Activated T-helper 1 cell treated with anti-CD3 and anti-CD28 coated beads, Interleukin-2, amount 50 U/mL, for 16 hours (primary cell): ENCODE measurements around the gene PPP1R12B.
"Not testable (repeated sequence)": the region's sequence is repeated elsewhere in the genome, so short reads cannot be mapped to it uniquely, and the experiment has no call there.

Experiments
- DNase-seq, 2 donors: peaks; one replicate each; pipeline ENCODE4 v3.0.0-alpha.2; 2020; ENCODE audit warnings: low read depth in 1 of 2, low spot score in 1 of 2

PPP1R12B gene

DNA sequence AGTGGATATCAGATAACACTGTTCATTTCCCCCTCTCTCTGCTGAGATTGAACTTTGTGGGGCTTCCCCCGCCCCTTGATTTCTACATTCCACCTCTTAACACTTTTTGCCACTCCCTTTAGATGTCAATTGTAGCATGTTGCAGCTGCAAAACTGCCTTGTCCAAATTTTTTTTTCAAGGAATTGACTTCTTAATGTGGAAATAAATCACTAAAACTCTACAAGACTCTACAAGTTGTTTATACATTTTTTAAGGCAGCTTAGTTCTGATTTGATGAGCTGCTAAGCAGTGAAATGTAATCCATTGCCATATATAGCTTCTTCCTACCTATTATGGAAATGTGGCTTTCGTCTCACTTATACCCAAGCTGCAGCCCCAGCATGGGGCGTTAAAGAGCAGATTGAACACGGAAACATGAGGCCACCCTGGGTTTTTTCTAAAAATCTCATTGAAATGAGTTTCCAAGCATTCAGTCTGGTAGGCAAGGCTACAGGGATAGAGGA, 229.6 kb downstream of the PPP1R12B start:
- DNase-seq: no peak

GRCh38 chr1:202578565-202578964, 230.1 kb downstream of the PPP1R12B start:
- DNase-seq: no peak

DNA sequence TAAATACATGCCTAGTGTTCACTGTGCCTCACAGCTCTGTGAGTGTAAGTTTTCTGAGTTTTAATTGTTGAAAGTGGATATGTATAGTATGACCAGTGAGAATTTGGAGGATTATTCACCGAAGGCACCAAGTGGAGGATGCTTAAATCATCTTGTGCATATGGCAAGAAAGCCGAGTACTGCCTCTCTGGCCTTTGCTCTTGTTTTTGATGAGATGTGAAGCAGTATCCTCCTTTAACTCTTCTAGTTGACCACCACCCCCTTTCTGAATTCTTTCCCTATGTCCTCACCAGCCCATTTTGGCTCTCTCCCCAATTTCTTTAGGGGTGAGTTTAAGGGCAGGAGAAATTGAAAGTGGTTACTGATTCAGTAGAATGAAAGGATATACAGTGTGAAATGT, 231.3 kb downstream of the PPP1R12B start:
- DNase-seq: no peak

DNA sequence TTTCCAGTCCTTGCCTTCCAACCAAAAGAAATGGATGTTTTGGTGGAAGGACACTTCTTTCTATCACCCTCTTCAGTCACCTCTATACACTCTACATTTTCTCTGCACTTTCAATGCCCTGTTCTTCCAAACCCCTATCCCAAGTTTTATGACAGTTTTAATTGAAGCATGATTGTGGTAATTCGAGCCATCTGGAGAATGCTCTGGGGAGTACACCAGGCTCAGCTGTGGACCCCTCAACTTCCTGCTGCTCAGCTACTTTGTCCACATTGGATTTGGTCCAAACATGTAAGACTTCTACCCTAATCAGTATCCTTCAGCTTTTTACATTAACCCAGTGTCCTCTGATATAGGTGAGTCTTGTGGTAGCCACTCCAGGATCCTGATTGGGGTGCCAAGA, 232.1 kb downstream of the PPP1R12B start:
- no peak for DNase-seq

- not testable (repeated sequence) for DNase-seq
Measured at GRCh38 chr1:202582350-202582749, 233.9 kb downstream of the PPP1R12B start.

- DNase-seq: no peak
Measured at GRCh38 chr1:202584707-202585589, 236.4 kb downstream of the PPP1R12B start.

- no peak for DNase-seq
Measured at GRCh38 chr1:202585590-202585933, 237.1 kb downstream of the PPP1R12B start.

DNA sequence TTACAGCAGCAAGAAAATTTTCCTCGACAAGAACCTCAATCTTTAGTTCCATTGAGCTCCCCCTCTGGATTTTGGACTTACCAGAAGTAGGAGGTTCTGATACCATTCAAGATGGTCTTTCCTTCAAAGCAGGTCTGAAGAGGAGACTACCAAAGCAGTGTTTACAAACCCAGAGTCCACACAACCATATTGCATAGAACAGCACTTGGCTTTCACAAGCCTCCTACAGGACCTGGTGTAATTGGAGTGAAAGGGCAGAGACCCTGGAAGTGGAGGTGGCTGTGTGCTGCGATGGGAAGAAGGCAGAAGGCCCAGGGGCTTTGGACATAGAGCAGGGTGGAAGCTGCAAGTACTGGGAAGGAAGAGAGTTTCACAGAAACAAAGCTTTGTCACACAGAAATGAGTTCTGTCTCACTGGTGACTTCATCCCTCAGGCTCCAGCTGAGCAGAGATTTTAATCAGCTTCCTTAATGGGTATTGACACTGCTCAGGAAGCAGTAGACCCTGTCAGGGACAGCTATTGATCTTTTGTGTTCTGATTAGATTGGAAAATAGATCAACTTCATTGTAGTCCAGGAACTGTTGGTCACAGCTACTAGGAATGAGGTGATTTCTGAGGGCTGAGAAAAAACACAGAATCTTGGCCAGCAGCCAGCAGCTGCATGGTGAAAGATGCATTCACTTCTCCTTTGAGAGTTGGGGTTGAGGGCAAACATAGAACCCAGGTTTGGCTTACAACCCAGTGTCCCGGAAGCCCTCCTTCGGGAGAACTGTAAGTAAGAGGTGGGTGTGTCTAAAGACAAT, 237.7 kb downstream of the PPP1R12B start:
- DNase-seq: no peak

DNA sequence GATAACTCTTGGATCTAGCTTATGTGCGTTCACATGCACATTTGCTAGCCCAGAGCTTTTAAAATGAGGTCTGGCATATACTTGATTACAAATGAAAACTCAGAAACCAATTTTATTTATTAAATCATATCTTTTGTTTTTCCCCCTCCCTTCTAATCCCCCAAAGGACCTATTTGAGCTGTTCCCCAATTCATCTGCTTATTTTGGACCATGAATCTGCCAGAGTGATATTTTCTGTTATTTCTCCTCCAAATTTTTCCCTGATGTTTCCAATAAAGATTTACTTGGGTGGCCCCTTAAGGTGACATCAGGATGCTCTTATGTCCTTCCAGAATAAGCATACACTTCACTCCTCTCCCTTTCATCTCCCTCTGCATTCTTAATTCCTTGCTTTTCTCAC, 238.4 kb downstream of the PPP1R12B start:
- DNase-seq: no peak

- no peak for DNase-seq
Measured at GRCh38 chr1:202587859-202588485, 239.5 kb downstream of the PPP1R12B start.

- no peak for DNase-seq
Measured at GRCh38 chr1:202588503-202589189, 240.1 kb downstream of the PPP1R12B start.

- DNase-seq: no peak
Measured at GRCh38 chr1:202589190-202589930, 240.9 kb downstream of the PPP1R12B start.

- DNase-seq: no peak
Measured at GRCh38 chr1:202590126-202590525, 241.6 kb downstream of the PPP1R12B start.

DNA sequence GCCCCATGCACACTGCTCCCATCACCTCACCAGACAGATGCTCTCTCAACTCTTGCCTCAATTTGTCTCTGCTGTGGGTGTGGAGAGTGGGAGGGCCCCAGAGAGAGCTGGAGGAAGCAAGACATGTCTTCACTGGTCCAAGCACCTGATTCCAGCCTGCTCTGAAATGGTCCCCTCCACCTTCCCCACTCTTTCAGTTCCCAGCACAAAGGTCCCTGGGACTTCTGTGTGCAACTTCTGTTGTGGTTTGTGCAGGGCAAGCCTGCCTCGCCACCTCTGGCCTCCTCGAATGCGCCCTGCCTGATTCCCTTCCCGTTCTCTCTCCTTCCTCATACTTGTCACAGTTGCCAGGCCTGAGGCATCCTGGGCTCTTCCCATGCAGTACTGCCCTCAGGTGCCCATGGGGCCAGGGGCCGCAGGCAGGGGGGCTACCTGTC, 242.5 kb downstream of the PPP1R12B start:
- no peak for DNase-seq

DNA sequence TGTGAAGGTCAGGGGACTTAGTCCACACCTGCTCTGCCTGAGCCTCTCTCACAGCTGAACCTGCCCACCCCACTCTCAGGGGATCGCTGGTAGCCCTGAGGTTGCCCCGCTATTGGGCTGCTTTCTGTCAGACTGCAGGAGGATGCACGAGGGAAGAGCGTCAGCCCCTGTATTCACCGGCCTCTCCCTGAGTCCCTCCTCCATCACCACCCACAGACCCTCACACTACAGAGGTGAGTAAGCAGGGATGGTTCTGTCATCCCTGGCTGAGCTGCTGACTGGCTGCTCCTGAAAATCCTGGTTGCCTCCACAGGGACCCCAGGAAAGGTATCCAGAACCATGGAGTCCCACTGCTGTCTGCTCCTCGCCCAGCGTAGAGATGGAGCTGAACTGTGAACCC, 243.0 kb downstream of the PPP1R12B start:
- DNase-seq: no peak

- no peak for DNase-seq
Measured at GRCh38 chr1:202592146-202592545, 243.6 kb downstream of the PPP1R12B start.

GRCh38 chr1:202593845-202594244, 245.3 kb downstream of the PPP1R12B start:
- DNase-seq: no peak

DNA sequence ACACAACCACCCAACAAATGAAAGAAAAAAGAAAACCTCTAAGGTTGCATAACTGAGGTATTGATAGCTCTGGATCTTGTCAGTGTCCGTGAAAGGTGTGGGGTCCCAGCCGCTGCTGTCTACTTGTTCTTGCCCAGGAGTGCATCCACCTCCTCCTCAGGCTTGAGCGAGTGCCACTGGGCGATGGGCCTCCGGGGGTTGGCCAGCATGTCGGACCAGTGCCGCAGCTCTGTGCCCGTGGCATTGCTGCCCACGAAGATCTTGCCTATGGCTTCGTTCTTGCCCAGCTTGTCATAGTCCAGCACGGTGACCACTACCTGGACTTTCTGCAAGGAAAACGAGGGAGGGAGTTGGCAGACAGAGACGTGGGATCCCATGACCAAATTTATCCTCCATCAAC, 248.1 kb downstream of the PPP1R12B start:
- DNase-seq: no peak

DNA sequence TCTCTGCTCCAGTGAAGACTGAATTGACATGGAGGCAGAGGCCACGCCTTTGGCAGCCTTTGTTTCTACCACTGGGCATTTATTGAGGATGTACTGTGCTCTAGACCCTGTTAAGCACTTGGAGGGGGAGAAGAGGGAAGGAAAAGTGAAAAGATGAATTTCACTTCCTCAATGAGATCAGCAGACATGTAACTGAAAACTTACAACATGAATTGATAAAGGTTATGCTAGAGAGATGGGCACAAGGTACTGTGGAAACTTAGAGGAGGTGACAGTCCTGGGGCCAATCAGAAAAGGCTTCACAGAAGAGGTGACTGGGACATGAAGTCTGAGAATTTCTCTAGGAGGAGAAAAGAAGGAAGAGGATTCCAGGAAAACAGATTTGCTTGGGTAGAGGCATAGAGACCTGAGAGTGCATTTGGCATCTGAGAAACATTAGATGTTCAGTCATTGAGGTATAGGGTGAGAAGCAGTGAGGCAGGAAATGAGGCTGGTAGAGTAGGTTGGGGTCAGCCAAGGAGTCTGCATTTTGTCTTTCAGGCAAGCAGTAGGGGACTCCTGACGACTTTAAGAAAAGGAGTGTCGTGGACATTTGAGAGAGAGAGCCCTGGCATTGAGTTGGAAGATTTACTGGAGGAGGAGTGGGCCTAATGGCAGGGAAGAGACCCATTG, 248.7 kb downstream of the PPP1R12B start:
- DNase-seq: no peak
